Activated naive CD8-positive, alpha-beta T cell treated with anti-CD3 and anti-CD28 coated beads for 36 hours (primary cell): Measurements from ENCODE around the gene CD79A. TPM values are rescaled to one million over a fixed set of nuclear protein-coding genes. Genes with fewer than 3 reads are reported as not detected.

Experiments
- DNase-seq: peaks from one replicate; pipeline ENCODE4 v3.0.0; 2021
- H3K27ac Mint-ChIP-seq: one replicate; pipeline ENCODE4 v1.8.0; 2022; ENCODE audit warnings: mild to moderate bottlenecking, moderate library complexity, mixed read lengths
- H3K27me3 Mint-ChIP-seq: one replicate; pipeline ENCODE4 v1.8.0; 2022; ENCODE audit warnings: mild to moderate bottlenecking, mixed read lengths
- H3K36me3 Mint-ChIP-seq: one replicate; pipeline ENCODE4 v1.8.0; 2021; ENCODE audit warnings: mild to moderate bottlenecking, mixed read lengths
- H3K4me1 Mint-ChIP-seq: one replicate; pipeline ENCODE4 v1.8.0; 2021; ENCODE audit warnings: mixed read lengths
- H3K4me3 Mint-ChIP-seq: one replicate; pipeline ENCODE4 v1.8.0; 2022; ENCODE audit warnings: mild to moderate bottlenecking, moderate library complexity, mixed read lengths
- H3K9me3 Mint-ChIP-seq: one replicate; pipeline ENCODE4 v1.8.0; 2022; ENCODE audit warnings: mixed read lengths
- total RNA-seq, 2 experiments: library from RNA; stranded (reverse); gene quantifications; one replicate each; pipeline ENCODE4 v1.2.3, GENCODE V29; 2021

Gene CD79A
- 10 to 100 TPM; 28.8 to 32.2 TPM for total RNA-seq

DNA sequence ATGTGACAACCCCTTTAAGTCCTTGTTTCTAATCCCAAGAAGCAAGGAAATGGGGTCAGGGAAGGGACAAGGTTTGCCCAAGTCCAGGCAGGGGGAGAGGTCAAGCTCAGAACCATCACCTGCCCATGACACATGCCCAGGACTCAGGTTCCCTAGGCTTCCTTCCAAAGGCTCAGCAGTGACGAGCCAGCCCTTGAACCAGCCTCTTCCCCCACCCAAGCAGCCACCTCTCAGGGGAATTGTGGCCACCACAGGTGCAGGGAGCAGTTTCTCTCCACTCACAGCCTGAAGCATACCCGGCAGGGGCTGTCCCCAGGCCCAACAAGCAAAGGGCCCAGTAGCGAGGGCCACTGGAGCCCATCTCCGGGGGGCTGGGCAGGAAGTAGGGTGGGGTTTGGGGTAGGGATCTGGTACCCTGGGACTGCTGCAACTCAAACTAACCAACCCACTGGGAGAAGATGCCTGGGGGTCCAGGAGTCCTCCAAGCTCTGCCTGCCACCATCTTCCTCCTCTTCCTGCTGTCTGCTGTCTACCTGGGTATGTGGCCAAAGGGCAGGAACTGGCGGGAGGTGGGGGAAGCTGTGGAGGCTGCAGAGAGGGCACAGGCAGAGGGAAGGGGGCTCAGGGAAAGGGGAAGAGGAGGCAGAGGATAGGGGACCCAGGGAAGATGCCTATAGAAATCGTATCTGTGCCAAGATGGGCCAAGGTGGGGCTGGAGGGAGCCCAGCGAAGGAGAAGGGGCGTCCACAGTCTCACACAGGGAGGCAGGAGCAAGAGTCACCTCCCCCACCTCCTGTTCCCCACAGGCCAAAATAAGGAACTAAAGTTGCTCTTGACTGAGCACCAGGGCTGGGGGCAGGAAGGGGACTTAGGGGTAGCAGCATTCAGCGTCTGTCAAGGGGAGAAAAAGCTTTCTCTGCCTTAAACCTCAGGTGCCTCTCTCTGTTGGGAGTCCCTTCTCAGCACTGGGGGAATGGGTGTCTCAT lies at the start of gene CD79A:
Gene CD79A, plus strand, starts transcription at position 433 of the 986 bp plus-strand sequence. Its CDS starts 26 bp downstream, at position 459.
- H3K4me3 Mint-ChIP-seq: peak within 1 kb of the TSS; percentile 82
- peaks cover 9% of the 10 kb centered on the region for H3K36me3 Mint-ChIP-seq
- H3K4me1 Mint-ChIP-seq: peaks cover 65% of the 10 kb centered on the region
- H3K27ac Mint-ChIP-seq: peak within 1 kb of the TSS; percentile 91
- peak; percentile 62 for DNase-seq
- H3K27me3 Mint-ChIP-seq: no peaks in the 10 kb centered on the region
- H3K9me3 Mint-ChIP-seq: no peaks in the 10 kb centered on the region

DNA sequence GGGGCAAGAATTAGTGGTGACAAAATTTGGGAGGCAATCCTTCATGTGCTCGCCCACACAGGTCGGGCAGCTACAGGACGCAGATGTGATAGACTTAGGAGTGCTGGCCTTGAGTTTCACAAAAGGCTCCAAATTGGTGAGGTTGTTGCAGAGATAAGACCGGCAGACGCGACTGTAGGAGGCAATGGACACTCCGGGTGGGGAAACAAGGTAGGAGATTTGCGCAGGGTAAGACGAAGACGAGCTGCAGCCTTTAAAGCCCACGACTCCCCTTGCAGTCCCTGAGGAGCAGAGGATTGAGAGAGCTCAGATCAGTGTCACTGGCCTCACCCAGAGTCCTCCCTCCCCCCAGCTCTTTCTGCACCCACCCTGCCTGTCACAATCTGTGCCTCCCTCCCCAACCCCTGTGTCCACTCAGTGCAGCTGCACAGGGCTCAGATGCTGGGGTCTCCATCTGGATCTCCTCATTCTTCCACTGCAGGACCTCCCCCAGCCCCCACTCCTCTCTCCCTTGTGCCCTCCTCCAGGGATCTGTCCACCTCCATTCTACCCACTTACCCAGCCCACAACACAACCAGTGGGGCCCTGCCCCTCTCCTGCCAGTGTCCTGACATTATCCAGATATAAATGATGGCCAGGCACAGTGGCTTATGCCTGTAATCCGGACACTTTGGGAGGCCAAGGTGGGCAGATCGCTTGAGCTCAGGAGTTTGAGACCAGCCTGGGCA lies 38.9 kb upstream of the CD79A start:
- H3K27me3 Mint-ChIP-seq: peaks cover 12% of the 10 kb centered on the region
- no peak overlapping the region for H3K4me3 Mint-ChIP-seq
- DNase-seq: no peak
- no peaks in the 10 kb centered on the region for H3K36me3 Mint-ChIP-seq
- H3K9me3 Mint-ChIP-seq: no peaks in the 10 kb centered on the region
- H3K4me1 Mint-ChIP-seq: no peaks in the 10 kb centered on the region
- H3K27ac Mint-ChIP-seq: no peak overlapping the region

DNA sequence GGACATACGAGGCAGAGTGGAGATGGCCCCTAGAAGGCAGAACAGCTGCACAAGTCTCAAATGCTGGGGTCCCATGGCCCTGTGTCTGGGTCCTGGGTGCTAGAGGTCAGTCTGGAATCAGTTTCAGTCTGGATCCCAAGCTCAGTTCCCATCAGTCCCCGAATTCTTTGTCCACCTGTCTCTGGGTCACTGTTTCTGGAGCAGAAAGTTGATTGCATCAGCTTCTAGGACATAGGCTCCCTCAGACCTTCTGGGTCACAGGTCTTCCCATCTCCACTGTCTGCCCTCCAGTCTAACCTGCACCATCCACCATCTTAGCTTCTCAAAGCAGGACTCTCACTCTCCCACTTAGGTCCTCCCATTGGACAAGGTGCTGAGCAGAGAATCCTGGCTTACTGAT lies 37.9 kb upstream of the CD79A start:
- Mint-ChIP-seq H3K4me1 (no peaks in the 10 kb centered on the region), H3K27me3 (peaks cover 12% of the 10 kb centered on the region), H3K36me3 (no peaks in the 10 kb centered on the region), H3K9me3 (no peaks in the 10 kb centered on the region), H3K27ac (no peak overlapping the region), H3K4me3 (no peak overlapping the region)
- DNase-seq: no peak

DNA sequence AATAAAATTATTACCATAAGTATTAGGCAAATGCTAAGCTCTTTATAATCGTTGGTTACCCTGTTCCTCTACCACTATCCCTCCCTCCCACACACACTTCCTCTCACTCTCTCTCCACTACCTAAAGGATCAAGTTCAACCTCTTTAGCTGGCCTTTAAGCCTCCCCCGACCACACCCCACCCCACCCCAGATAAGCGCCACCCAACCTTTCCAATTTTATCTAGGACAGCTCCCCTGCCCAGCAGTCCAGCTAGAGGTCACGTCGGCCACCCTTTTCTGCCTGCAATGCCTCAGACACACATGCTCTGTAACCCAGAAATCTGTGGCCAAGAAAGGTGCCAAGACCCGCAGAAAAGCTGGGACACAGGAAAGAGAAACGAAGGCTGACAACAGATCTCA lies 33.7 kb upstream of the CD79A start:
- DNase-seq: no peak
- no peaks in the 10 kb centered on the region for H3K4me1 Mint-ChIP-seq
- H3K4me3 Mint-ChIP-seq: no peak overlapping the region
- peaks cover 4% of the 10 kb centered on the region for H3K27me3 Mint-ChIP-seq
- no peaks in the 10 kb centered on the region for H3K36me3 Mint-ChIP-seq
- no peaks in the 10 kb centered on the region for H3K9me3 Mint-ChIP-seq
- no peak overlapping the region for H3K27ac Mint-ChIP-seq

DNA sequence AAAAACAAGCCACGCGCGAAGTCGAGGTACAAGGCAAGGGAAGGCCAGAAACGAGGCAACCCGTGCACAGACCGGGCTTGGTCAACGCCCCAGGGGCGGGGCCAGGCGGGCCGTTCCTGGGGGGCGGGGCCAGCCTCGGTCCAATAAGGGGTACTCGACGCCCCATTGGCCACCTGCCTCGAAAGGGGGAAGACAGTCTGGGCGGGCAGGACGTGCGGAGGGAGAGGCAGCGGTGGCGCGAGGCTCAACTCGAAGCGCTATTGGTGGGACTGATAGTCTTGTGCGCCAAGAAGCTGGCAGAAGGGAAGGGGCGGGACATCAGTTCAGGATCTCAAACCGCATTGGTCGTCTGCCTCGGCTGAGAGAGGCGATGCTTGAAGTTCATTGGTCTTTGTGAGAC lies 32.5 kb upstream of the CD79A start, which contains the start of gene LYPD4:
Gene LYPD4, minus strand, starts transcription at position 83 of the 400 bp plus-strand sequence. CDS start 5,398 bp downstream, outside the sequence.
- no peaks in the 10 kb centered on the region for H3K27me3 Mint-ChIP-seq
- DNase-seq: no peak
- H3K9me3 Mint-ChIP-seq: no peaks in the 10 kb centered on the region
- no peak within 1 kb of the TSS for H3K4me3 Mint-ChIP-seq
- no peak within 1 kb of the TSS for H3K27ac Mint-ChIP-seq
- no peaks in the 10 kb centered on the region for H3K4me1 Mint-ChIP-seq
- no peaks in the 10 kb centered on the region for H3K36me3 Mint-ChIP-seq

DNA sequence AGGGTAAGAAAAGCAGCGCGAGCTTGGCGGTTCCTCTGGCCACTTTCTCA lies 32.3 kb upstream of the CD79A start, which contains the start of gene DMRTC2:
Gene DMRTC2, plus strand, starts transcription at position 42 of the 50 bp plus-strand sequence. CDS start 2,387 bp downstream, outside the sequence.
- H3K36me3 Mint-ChIP-seq: no peaks in the 10 kb centered on the region
- H3K27me3 Mint-ChIP-seq: no peaks in the 10 kb centered on the region
- H3K4me3 Mint-ChIP-seq: no peak within 1 kb of the TSS
- H3K27ac Mint-ChIP-seq: no peak within 1 kb of the TSS
- DNase-seq: no peak
- H3K4me1 Mint-ChIP-seq: no peaks in the 10 kb centered on the region
- H3K9me3 Mint-ChIP-seq: no peaks in the 10 kb centered on the region

DNA sequence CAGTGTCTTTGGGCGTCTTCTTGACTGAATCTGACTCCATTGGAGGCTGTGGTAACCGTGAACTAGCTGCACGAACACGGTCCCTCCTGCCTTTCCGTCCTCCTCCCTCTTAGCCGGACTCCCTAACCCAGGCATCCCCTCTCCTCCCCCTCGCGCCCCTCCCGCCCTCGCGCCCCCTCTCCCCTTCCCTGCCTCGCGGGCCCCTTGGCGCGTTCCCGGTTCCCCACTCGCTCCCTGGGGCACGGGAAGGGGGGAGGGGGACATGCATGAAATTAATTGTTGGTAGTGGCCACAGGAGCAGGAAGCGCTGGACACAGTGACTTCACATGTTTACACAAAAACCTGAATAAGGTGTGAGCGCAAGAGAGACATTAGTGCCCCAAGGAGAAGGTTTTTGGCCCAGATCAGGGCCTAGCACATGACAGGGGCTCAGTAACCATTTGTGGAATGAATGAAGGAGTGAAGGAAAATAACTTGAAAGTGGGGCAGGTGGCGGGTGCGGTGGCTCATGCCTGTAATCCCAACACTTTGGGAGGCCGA lies 32.0 kb upstream of the CD79A start:
- Mint-ChIP-seq H3K4me1 (no peaks in the 10 kb centered on the region), H3K27ac (no peak overlapping the region), H3K9me3 (no peaks in the 10 kb centered on the region), H3K27me3 (no peaks in the 10 kb centered on the region), H3K4me3 (no peak overlapping the region), H3K36me3 (no peaks in the 10 kb centered on the region)
- DNase-seq: no peak

DNA sequence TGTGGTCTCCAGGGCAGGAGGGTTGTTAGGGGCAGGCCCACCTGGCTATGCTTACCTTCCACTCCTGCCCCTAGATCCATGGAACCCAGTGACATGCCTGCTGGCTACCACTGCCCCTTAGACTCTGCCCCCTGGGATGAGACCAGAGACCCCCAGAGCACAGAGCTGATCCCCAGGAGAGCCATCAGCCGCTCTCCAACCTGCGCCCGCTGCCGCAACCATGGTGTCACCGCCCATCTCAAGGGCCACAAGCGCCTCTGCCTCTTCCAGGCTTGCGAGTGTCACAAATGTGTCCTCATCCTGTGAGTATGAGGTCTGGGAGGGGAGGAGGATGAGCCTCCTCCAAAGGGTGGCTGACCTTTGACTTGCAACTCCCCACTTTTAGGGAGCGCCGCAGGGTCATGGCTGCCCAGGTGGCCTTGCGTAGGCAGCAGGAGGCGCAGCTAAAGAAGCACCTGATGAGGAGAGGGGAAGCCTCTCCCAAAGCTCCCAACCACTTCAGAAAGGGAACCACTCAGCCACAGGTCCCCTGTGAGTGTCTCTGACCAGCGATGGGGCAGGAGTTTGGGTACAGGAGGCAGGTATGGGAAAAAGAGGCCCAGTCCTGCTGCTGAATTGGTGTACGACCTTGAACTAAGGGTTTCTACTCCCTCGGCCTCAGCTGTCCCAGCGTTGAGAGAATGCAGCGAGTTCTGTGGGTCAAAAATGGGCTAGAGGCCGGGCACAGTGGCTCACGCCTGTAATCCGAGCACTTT lies 29.6 kb upstream of the CD79A start:
- Mint-ChIP-seq H3K4me3 (no peak overlapping the region), H3K9me3 (no peaks in the 10 kb centered on the region), H3K4me1 (no peaks in the 10 kb centered on the region), H3K27ac (no peak overlapping the region), H3K27me3 (no peaks in the 10 kb centered on the region), H3K36me3 (no peaks in the 10 kb centered on the region)
- no peak for DNase-seq

DNA sequence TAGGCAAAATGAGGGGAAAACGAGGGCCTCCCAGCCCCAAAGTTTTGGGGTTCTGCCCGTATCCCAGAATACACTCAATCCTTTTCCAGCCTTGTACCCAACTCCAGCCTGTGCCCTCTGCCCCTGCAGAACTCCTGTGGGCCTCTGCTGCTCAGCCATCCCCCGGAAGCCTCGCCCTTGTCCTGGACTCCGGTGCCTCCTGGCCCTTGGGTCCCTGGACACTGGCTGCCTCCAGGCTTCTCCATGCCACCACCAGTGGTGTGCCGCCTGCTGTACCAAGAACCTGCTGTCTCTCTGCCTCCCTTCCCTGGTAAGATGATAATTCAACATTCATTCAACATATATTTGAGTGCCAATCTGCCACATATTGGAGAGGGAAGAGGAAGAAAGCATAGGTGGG lies 28.4 kb upstream of the CD79A start:
- no peaks in the 10 kb centered on the region for H3K4me1 Mint-ChIP-seq

DNA sequence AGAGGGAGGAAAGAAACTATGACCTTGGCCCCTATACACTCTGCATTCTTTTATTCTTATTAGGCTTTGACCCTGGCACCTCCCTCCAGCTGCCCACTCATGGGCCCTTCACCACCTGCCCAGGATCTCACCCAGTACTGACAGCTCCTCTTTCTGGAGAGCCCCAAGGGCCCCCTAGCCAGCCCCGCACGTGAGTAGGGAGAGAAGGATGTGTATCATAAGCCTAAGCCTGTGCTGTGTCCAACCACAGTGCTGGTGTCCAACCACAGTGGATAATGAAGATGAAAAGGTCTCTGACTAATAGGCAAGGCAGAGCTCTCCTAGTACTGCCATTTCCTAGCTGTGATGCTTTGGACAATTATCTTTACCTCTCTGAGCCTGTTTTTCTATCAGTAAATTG lies 28.0 kb upstream of the CD79A start:
- H3K27me3 Mint-ChIP-seq: no peaks in the 10 kb centered on the region
- H3K4me1 Mint-ChIP-seq: no peaks in the 10 kb centered on the region
- H3K27ac Mint-ChIP-seq: no peak overlapping the region
- no peaks in the 10 kb centered on the region for H3K36me3 Mint-ChIP-seq
- no peaks in the 10 kb centered on the region for H3K9me3 Mint-ChIP-seq
- no peak for DNase-seq
- no peak overlapping the region for H3K4me3 Mint-ChIP-seq

More for the DNA sequence above, 28.4 kb upstream of the CD79A start:
- Mint-ChIP-seq H3K9me3 (no peaks in the 10 kb centered on the region), H3K27ac (no peak overlapping the region), H3K27me3 (no peaks in the 10 kb centered on the region), H3K36me3 (no peaks in the 10 kb centered on the region), H3K4me3 (no peak overlapping the region)
- DNase-seq: no peak

DNA sequence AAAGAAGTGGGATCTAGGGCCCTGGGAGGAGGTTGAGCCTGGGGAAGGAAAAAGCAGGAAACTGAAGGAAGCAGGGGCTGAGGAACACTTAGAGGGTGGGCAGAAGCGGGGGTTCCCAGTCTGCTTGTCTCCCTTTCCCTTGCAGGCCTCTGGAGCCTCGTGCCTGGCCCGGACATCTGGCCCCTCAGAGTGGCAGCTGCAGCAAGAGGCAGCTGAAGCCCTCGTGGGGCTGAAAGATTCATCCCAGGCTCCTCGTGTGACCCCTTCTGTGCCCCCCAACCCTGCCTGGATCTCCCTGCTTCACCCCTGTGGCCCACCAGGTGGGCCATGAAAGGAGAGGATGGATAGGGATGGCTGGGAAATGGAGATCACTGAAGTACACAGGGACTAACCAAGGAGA lies 26.7 kb upstream of the CD79A start:
- no peak overlapping the region for H3K4me3 Mint-ChIP-seq
- DNase-seq: no peak
- no peaks in the 10 kb centered on the region for H3K27me3 Mint-ChIP-seq
- no peaks in the 10 kb centered on the region for H3K36me3 Mint-ChIP-seq
- H3K9me3 Mint-ChIP-seq: no peaks in the 10 kb centered on the region
- no peaks in the 10 kb centered on the region for H3K4me1 Mint-ChIP-seq
- no peak overlapping the region for H3K27ac Mint-ChIP-seq

DNA sequence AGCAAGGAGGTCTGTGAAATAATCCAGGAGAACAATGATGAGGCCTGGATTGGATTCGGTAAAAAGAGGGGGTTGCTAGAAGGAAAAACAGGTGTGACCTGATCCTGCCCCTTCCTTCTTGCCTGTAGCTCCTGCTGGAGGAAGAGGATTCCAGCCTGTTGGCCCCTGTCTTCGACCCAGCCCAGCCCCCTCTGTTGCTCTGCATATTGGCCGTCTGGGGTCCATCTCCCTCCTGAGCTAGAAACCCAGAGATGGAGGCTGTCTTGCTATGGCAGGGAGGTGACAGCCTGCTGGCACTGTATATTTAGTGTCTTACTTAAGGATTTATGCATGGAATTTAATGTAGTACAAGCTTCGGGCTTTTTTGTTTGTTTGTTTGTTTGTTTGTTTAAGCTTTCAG lies 25.6 kb upstream of the CD79A start:
- H3K27ac Mint-ChIP-seq: no peak overlapping the region
- H3K27me3 Mint-ChIP-seq: no peaks in the 10 kb centered on the region
- no peaks in the 10 kb centered on the region for H3K4me1 Mint-ChIP-seq
- DNase-seq: no peak
- no peaks in the 10 kb centered on the region for H3K36me3 Mint-ChIP-seq
- H3K4me3 Mint-ChIP-seq: no peak overlapping the region
- no peaks in the 10 kb centered on the region for H3K9me3 Mint-ChIP-seq

DNA sequence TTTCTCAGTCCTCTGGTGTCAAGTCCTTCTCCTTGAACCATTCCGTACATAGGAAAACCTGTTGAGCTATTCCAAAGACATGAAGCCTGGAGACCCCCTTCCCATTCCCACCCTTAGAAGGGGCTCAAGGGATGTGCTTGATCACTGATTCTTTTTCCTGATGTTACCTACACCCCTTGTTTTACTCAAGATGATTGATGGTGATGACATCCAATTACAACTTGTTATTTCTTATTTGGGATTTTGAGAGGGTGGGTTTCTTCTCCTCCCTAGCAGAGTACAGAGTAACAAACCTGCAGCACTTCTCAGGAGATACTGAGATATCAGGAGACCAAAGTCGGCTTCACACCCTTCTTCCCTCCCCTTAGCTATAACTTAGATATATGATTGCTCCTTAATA lies 23.7 kb upstream of the CD79A start:
- no peaks in the 10 kb centered on the region for H3K27me3 Mint-ChIP-seq
- H3K27ac Mint-ChIP-seq: no peak overlapping the region
- H3K36me3 Mint-ChIP-seq: no peaks in the 10 kb centered on the region
- no peak for DNase-seq
- H3K9me3 Mint-ChIP-seq: no peaks in the 10 kb centered on the region
- H3K4me1 Mint-ChIP-seq: no peaks in the 10 kb centered on the region
- no peak overlapping the region for H3K4me3 Mint-ChIP-seq

DNA sequence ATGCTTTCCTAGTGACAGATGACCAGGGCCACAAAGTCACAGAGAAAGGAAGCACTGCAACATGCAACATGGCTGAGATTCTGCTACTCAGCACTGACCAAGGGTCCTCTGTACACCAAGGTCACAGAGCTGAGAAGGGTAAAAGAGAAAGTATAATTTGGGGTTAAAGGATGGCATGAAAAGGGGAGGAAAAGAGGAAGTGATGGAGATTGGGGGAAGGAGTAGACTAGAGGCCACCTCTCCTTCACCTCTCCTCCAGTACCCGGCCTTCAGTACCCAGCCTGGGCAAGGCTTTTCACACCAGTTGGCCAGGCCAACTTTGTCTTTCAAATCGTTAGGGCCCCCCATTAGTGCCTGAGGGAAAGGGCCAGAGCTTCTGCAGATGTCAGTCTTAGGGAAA lies 23.3 kb upstream of the CD79A start:
- H3K27me3 Mint-ChIP-seq: no peaks in the 10 kb centered on the region
- DNase-seq: no peak
- no peak overlapping the region for H3K27ac Mint-ChIP-seq
- no peaks in the 10 kb centered on the region for H3K9me3 Mint-ChIP-seq
- H3K36me3 Mint-ChIP-seq: no peaks in the 10 kb centered on the region
- H3K4me1 Mint-ChIP-seq: no peaks in the 10 kb centered on the region
- no peak overlapping the region for H3K4me3 Mint-ChIP-seq

DNA sequence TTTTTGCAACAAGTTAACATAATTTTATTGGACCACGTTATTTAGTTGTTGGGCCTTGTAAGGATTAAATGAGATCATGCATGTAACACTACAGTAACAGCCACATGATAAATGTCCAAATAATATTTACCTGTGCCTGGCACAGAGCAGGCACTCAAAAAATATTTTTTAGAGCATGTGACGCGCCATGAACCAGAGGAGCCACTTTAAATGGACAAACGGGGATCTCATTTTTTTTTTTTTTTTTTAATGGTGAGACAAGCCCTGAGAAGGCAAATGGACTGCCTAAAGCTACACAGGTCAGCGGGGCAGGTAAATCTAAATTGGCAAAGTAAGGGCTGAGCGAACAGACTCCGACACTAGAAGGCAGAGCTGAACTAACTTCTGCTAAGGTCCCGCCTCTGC lies 17.9 kb upstream of the CD79A start:
- Mint-ChIP-seq H3K4me1 (peaks cover 36% of the 10 kb centered on the region), H3K4me3 (peak overlapping the region; percentile 92), H3K36me3 (peaks cover 37% of the 10 kb centered on the region), H3K9me3 (no peaks in the 10 kb centered on the region), H3K27ac (peak overlapping the region; percentile 98), H3K27me3 (no peaks in the 10 kb centered on the region)
- no peak for DNase-seq
